NCI-H2227 (cell line): ENCODE data around the gene WSB2.

Source experiments
- DNase-seq: peaks from one replicate; lab custom pipeline; 2025; ENCODE audit not compliant: unreplicated experiment; lab: John Stamatoyannopoulos, UW

The WSB2 gene

DNA sequence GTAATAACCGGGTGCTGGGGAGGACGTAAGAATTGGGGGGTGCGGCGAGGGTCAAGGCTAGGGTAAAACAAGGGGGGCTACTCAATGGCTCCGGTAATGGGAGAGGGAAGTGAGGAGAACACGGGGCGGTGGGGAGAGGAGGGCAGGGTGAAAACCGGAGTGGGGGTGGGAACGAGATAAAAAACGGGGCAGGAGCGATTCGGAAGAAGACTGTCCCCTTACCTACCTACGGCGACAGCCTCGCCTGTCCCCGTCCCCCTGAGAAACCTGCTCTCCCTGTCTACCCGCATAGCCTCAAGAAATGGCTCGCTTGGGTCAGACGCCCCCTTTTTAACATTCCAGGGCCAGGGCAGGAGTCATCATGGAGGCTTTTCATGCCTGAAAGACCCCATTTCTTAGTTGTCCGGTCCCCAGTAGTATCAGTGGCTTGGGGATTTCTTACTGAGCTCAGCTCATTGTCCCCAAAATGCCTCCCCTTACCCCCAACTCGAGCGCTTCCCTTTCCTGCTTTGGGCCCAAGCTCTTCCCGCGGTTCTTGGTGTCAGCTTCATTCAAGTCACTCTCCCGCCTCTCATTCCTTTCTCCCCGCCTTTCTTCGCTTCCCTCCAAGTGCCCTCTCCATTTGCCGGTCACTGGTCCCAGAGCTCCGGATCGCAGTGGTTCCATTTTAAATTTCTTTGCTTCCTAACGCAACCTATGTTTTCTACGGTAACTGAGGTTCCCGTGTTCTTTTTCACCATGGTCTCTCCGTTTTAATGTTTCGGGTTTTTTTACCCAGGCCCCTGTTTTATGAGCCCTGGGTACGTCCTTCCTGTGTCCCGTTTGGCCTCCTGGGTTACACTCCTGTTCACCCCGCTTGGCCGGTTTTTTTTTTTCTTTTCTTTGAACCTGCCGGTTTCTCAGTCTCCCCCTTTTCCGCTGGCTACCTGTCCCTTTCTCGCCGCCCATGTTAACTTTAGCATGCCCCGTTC is 1.2 kb upstream of the WSB2 start:
- peak; percentile 63 for DNase-seq

DNA sequence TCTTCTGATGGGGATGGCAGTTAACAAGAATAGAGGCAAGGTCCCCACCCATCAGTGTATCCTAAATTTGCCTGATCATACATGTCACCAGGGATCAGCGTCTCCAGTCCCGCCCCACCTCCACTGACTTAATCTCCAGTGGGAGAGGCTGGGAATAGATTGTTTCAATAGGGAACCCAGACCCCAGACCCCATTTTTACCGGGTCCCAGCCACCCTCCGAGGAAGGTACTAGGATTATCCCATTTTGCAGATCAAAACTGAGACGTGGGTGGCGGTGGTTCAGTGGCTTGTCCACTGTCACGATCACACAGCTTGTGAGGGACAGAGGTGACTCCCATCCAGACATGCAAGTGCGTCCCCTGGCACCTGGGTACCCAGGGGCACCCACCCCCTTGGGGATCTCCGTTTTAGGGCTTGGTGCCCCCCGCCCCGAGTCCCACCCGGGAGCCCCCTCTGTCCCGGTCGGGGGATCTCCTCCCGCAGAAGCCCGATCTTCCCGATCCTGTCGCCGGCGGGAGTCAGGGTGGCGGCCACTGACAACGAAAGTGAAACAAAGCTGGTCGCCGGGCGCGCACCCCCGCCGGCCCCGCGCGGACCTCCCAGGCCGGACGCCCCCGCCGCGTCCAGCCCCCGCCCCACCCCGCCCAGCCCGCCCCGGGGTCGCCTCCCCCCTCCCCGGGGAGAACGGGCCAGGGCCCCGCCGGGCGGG is 523 bp downstream of the WSB2 start:
- DNase-seq: peak; percentile 40

- DNase-seq: no peak
Observed at GRCh38 chr12:118059341-118060191, 1.4 kb downstream of the WSB2 start.

GRCh38 chr12:118058881-118059280 is 2.1 kb downstream of the WSB2 start:
- no peak for DNase-seq

DNA sequence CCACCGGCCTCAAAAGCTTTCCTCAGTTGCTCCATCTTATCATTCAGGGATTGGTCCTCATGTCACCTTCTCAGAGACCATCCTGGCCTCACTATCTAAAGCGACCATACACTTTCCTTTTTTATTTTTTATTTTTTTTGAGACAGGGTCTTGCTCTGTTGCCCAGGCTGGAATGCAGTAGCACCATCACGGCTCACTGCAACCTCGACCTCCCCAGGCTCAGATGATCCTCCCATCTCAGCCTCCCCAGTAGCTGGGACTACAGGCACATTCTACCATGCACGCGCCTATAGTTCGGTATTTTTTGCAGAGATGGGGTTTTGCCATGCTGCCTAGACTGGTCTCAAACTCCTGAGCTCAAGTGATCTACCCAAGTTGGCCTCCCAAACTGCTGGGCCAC is 2.8 kb downstream of the WSB2 start:
- DNase-seq: no peak

GRCh38 chr12:118055865-118056773 is 4.9 kb downstream of the WSB2 start:
- no peak for DNase-seq

GRCh38 chr12:118055144-118055557 is 5.8 kb downstream of the WSB2 start:
- peak; percentile 23 for DNase-seq

GRCh38 chr12:118053071-118053985 is 7.7 kb downstream of the WSB2 start:
- DNase-seq: no peak

GRCh38 chr12:118052324-118053070 is 8.5 kb downstream of the WSB2 start:
- no peak for DNase-seq

DNA sequence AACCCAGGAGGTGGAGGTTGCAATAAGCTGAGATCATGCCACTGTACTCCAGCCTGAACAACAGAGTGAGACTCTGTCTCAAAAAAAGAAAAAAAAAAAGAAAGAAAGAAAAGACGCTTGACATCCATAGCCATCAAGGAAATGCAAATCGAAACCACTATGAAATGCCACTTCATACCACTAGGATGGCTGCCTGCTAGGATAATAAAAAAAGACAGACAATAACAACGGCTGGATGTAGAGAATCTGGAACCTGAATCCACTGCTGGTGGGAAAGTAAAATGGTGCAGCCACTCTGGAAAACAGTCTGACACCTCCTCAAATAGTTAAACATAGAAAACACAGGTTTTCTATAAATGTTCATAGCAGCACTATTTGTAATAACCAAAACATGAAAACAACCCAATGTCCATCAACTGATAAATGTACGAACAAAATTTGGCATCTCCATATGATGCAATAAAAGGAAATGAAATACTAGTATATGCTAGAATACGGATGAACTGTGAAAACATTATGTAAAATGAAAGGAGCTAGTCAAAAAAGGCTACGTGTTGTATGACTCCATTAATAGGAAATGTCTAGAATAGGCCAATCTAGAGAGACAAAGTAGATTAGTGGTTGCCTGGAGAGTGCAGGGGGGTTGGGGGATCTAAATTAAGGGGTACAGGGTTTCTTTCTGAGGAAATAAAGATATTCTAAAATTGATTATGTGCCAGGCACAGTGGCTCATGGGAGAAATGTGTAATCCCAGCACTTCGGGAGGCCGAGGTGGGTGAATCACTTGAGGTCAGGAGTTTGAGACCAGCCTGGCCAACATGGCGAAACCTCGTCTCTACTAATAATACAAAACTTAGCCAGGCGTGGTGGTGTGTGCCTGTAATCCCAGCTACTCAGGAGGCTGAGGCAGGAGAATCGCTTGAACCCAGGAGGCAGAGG is 9.7 kb downstream of the WSB2 start:
- no peak for DNase-seq

- no peak for DNase-seq
Observed at GRCh38 chr12:118046430-118046829, 14.5 kb downstream of the WSB2 start.

DNA sequence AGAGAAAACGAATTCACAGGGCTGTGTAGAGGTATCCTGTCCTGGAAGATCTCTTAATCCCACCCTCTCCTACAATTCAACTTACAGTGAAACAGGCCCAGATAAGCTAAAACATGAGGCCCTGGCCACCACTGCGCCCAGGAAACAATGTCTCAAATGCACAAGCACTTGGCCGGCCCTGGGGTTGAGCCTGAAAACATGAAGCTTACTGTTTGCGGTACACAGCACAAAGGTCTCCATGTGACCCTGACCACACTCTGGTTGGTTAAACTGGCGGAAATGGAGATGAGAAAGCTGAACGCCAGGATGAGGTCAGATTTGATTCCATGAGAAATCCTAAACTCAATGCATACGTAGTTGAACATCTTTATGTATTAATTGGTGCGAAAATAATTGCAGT is 16.4 kb downstream of the WSB2 start:
- DNase-seq: no peak

- no peak for DNase-seq
Observed at GRCh38 chr12:118044075-118044474, 16.9 kb downstream of the WSB2 start.

GRCh38 chr12:118042091-118042490 is 18.9 kb downstream of the WSB2 start:
- no peak for DNase-seq

DNA sequence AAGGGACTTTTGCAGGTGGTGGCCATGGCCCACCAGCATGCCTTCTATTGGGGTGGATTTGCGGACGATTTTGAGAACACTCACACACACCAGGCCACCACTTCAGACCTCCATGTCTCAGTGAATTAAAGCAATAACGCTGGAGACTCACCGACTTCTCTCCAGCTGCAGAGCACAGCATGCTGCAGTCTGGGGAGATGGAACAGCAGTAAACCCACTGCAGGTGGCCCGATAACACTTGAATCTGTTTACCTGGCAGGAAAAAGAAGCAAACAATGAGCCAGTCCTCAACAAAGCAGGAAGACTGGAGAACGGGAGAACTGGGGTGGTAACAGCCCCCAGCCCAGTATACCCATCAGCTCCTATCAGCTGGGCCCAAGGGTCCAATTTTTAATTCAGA is 22.8 kb downstream of the WSB2 start:
- DNase-seq: no peak

DNA sequence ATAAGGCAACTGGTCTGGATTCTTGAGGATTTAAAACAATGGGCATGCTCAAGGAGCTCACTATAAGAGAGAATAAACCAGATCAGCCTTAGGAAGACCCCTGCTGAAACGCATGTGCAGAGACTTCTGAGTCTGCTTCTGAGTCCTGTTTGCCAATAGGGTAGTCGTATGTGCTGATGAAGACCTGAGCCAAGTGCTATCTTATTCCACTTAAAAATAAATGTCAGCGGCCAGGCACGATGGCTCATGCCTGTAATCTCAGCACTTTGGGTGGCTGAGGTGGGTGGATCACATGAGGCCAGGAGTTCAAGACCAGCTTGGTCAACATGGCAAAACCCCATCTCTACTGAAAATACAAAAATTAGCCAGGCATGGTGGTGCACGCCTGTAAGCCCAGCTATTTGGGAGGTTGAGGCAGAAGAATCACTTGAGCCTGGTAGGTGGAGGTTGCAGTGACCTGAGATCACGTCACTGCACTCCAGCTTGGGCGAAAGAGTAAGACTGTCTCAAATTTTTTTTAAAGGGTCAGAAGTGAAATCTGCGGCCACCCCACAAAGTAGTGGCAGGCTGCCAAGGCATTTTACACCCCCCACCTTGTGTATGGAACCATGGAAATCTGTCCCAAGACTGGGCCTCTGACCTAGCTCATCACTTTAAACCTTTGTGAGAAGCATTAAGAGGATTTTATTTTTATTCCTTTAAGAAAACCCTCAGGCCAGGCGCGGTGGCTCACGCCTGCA is 24.1 kb downstream of the WSB2 start:
- no peak for DNase-seq
